Epithelial cell of prostate (primary cell): ENCODE measurements around the gene DNM2.
"Not testable (repeated sequence)": the region's sequence is repeated elsewhere in the genome, so short reads cannot be mapped to it uniquely, and the experiment has no call there.

Experiments used
- DNase-seq: peaks from one replicate; pipeline ENCODE4 v3.0.0-alpha.2; 2011; ENCODE audit warnings: low read depth, low spot score
- H3K27ac ChIP-seq: fragments of 450-650 bp; 2 replicates; pipeline ENCODE4 v1.5.1; 2017; ENCODE audit warnings: mild to moderate bottlenecking

DNM2 gene

DNA sequence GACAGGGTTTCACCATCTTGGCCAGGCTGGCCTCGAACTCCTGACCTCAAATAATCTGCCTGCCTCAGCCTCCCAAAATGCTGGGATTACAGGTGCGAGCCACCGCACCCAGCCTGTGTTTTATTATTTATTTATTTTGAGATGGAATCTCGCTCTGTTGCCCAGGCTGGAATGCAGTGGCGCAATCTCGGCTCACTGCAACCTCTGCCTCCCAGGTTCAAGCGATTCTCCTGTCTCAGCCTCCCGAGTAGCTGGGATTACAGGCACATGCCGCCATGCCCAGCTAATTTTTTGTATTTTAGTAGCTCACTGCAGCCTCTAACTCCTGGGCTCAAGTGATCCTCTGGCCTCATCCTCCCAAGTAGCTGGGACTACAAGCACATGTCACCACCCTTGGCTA lies 159.7 kb downstream of the DNM2 start:
- H3K27ac ChIP-seq, DNase-seq: not testable (repeated sequence)

DNA sequence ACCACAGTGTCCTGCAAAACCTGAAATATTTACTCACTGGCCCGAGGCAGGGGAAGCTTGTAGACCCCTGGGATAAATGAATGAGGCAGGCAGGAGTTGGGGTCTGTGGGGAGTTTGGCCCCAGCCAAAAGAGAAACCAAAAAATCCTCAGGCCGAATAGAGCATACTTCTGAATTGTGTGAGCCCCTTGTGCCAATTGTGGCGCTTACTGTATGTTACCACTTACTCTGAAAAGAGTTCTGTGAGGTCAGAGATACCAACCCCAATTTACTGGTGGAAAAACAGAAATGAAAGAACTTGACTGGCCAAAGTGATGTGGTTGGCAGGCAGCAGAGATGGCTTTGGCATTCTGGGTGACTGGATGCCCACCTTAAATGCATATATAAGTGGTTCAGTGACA lies 160.4 kb downstream of the DNM2 start:
- no peak overlapping the region for H3K27ac ChIP-seq

More for the DNA sequence above, 160.4 kb downstream of the DNM2 start:
- DNase-seq: no peak
